Right forelimb (tissue), 1 donor: Measurements from ENCODE around the gene ZRANB1.
"Not testable (repeated sequence)": the region's sequence is repeated elsewhere in the genome, so short reads cannot be mapped to it uniquely, and the experiment has no call there.

Experiments used
- DNase-seq: peaks from one replicate; pipeline ENCODE4 v3.0.0-alpha.2; 2018

Gene ZRANB1

GRCh38 chr10:124941823-124942222 is at the start of gene ZRANB1:
Gene ZRANB1 (plus strand): TSS chr10:124942123. CDS start chr10:124942494, 371 bp downstream.
- DNase-seq = no peak

GRCh38 chr10:124892905-124893304 is 49.0 kb upstream of the ZRANB1 start:
- no peak for DNase-seq

GRCh38 chr10:124894569-124895215 is 47.2 kb upstream of the ZRANB1 start:
- no peak for DNase-seq

- no peak for DNase-seq
Observed at GRCh38 chr10:124896751-124897150, 45.2 kb upstream of the ZRANB1 start.

GRCh38 chr10:124898471-124898870 is 43.5 kb upstream of the ZRANB1 start:
- no peak for DNase-seq

GRCh38 chr10:124899151-124899550 is 42.8 kb upstream of the ZRANB1 start:
- DNase-seq = no peak

GRCh38 chr10:124902462-124902861 is 39.5 kb upstream of the ZRANB1 start:
- DNase-seq = no peak

GRCh38 chr10:124903111-124903510 is 38.8 kb upstream of the ZRANB1 start:
- no peak for DNase-seq

- no peak for DNase-seq
Observed at GRCh38 chr10:124904796-124905195, 37.1 kb upstream of the ZRANB1 start.

GRCh38 chr10:124906551-124907001 is 35.3 kb upstream of the ZRANB1 start:
- no peak for DNase-seq

- DNase-seq = no peak
Observed at GRCh38 chr10:124909563-124909962, 32.4 kb upstream of the ZRANB1 start.

- DNase-seq = no peak
Observed at GRCh38 chr10:124911124-124912067, 30.5 kb upstream of the ZRANB1 start.

- no peak for DNase-seq
Observed at GRCh38 chr10:124912101-124912886, 29.6 kb upstream of the ZRANB1 start.

GRCh38 chr10:124913167-124913566 is 28.8 kb upstream of the ZRANB1 start:
- no peak for DNase-seq

GRCh38 chr10:124914398-124914797 is 27.5 kb upstream of the ZRANB1 start:
- DNase-seq = not testable (repeated sequence)

GRCh38 chr10:124916098-124916584 is 25.8 kb upstream of the ZRANB1 start:
- no peak for DNase-seq

- DNase-seq = peak; percentile 99
Observed at GRCh38 chr10:124916585-124917427, 25.1 kb upstream of the ZRANB1 start.

- peak; percentile 81 for DNase-seq
Observed at GRCh38 chr10:124917428-124918190, 24.3 kb upstream of the ZRANB1 start.

GRCh38 chr10:124918191-124918830 is 23.6 kb upstream of the ZRANB1 start:
- no peak for DNase-seq

GRCh38 chr10:124918906-124919305 is 23.0 kb upstream of the ZRANB1 start:
- DNase-seq = no peak

GRCh38 chr10:124921261-124921660 is 20.7 kb upstream of the ZRANB1 start:
- DNase-seq = no peak
